GM18870 (cell line): ENCODE data around the gene CBX2.

Experiments used
- ATAC-seq: cut with Tn5 transposase; IDR thresholded peaks from one replicate; pipeline ENCODE4 v1.9.1; 2021; ENCODE audit warnings: moderate library complexity; ENCODE audit not compliant: unreplicated experiment

Gene CBX2

DNA sequence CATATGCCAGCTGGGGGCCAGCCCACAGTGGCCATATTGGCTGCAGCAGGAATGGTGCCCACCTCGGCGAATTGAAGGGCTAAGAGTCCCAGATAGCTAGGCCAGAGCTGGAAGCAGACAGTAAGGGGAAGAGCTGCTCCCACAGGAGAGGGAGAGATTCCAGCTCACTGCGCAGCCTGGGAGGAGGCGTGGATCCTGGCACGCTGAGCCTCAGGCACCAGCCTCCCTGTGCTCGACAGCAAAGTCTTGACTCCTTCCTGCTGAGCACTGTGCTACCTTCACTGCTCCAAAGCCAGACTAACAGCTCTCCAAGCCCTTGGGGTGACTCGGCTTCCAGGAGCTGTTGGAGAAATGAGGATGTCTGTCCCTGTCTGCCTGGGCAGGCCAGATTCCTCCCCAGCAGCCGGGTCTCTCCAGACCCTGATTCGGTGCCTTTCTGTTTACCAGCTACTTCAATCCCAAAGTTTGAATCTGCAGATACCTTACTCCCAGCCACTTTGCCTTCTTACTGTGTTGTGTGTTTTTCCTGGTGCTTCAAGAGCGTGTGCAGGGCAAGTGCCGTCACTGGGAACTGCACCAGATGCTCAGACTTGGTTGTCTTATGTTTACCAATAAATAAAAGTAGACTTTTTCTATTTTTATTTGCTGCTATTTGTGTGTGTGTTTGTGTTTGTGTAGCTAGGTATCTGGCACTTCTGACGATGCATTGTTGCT, 9.1 kb downstream of the CBX2 start:
- ATAC-seq, result no peak

DNA sequence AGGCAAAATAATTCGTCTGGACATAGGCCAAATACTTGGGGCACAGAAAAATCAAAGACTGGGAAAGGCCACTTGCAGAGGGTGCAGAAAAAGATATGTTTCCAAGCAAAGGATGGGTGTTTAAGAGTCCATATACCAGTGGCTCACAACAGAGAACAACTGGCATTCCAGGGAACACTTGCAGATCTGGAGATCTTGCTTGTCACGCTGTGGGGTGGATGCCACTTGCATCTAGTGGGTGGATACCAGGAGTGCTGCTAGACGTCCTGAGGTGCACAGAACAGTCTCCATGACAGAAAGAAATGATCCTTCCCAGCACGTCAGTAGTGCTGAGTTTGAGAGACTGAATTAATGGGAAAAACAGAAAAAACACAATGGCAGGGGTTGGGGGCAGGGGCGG, 10.5 kb downstream of the CBX2 start:
- no peak for ATAC-seq

DNA sequence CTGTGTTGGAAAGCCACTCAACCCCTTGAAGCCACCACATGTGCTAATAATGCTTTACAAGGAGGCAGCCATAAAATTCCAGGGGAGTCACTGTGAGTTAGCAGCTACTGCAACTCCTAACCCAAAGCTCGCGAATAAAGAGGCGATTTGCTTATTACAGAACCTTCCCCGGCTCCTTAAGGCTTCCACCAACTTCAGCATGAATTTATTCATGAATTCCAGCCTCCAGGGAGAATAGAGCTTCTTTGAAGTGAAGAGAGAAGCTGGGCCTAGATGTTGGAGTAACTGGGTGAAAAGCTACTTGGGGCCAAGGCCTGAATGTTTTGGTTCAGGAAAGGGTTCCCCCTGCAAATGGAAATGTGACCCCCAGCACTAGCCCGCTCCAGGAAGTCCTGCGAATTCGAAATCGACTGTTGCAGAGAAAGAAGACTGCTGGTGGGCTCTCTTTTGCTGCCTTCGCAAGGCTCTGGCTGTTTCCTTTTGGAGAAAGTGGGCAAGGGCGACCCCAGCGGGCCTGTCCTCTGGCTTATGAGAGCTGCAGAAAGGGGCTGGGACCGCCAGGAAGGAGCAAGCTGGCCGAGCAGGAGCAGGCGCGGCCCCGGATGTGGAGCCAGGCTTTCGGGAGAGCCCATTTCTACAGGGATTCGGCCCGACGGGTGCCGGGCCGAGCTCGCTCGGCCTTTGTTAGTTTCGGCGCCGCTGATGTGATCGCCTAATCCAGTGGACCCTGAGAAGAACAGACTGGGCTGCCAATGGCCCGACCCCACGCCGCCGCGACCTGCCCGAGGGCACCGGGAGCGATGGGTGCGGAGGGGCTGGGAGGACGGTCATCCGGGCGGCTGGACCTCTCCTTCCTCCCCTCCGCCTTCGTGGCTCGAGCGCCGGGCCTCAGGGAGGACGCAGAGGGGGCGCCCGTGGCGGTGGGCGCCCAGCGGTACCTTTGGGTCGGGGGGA, 11.3 kb downstream of the CBX2 start:
- no peak for ATAC-seq

DNA sequence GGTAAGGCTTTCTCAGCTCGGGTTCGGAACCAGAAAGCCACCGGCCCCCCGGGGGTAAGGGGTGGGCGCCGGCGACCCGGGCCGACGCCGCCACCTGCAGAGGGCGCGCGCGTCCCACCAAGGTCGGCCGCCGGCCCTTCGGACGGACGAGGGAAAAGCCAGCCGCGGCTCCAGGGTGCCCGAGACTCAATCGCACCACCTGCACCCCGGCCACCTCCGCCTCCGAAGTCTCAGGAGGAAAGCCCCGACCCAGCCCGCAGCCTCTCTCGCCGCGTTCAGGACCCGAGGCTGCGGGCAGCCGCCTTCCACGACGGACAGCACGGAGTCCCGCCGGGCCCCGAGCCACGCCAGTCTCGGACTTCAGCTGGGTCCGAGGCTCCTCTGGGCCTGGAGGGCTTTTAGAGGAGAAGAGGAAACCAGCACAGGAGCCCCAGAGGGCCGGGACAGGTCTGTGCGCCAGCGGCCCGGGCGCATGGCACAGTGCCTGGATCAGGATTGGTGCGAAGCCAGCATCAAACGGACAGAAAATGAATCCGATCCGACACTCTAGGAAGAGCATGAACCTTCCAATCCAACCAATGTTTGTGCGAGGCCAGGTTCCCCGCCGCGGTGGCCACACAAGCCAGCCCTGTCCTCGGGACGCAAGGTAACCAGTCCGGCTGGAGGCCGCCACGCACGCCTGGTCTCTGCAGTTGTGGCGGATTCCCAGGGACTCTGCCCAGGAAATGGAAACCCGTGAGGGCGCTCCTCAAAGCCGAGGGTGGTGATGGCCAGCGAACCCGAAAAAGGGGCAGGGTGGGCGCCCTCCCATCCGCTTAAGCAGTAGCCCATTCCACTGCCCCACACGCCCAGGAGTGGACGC, 12.2 kb downstream of the CBX2 start:
- no peak for ATAC-seq

DNA sequence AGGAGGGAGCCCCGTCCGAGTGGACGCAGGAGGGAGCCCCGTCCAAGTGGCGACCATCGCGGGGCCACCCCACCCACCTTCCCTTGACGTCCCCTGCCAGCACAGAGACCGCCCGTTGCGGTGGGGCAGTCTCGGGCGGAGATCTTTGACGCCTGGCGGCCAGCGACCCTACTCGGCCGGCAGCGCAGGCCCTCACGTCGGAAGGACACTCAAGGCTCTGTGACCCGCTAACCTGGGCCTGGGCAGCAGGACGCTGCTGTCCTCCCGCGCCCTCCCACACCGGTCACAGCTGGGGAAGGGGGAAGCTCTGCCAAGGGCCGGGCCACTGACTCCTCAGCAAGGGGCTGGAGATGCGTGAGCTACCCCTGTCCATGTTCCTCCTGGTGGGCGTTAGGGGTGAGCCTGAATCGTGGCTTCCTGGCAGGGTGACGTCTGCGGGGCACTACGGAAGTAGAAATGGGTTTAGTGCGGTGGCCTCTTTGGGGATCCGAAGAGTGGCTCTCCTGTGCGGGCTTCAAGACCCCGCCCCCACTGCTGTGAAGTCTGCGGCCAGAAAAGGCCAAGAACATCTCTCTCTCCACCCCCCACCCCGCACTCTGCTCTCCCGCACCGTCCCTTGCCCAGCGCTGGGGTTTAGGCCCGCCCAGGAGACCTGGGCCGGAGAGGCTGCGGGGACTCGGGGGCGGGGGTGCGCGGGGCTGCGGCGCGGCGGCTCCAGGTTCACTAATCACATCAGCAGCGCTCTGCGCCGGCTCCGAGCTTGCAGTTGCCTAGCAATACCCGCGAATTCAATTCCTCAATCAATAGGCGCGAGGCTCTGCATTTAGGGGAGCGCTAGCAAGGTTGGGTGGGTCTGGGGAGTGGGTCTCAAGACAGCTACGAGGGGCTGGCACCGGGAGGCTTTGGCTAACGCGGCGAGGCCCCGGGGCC, 13.1 kb downstream of the CBX2 start:
- ATAC-seq, result no peak

DNA sequence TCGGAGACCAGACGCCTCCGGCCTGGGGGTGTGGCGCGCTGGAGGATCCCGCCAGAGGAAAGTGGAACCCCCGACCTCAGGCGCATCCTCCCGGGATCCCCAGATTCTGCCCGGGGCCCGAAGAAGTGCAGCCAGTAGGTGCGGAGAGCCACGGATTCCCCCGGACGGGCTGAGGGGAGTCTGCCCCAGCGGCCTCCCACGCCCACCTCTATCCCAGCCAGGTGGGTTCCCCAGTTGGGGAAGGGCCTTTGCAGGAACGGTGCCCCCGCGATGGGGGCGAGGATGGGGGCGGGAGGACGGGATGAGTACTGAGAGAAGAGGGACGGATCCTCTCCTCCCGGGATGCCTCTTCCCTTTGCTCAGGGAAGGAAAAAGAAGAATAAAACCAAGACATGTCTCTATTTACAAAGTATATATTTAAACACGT, 13.8 kb downstream of the CBX2 start:
- ATAC-seq, result no peak

DNA sequence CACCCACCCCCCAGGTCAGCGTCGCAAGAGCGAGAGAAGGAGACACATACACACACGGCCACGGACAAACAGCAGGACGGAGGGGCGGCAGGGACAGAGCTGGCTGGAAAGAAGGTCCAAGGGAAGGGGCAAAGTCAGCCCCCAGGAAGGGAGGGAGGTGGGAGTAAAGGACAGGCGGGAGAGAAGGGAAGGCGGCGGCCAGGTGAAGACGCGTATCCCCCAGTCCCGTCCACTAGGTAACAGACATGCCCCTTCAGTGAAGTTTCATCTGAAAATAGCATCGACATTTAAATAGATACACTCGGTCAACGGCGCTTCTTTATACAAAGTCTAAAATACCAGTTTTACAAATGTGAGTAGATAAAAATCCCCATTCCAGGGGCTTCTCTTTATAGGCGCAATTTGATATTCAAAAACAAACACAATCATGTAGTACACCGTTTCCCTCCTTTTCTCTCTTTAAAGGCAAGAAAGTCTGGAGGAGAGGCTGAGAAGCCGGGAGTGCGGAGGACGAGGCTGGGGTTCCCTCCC, 14.5 kb downstream of the CBX2 start:
- no peak for ATAC-seq

DNA sequence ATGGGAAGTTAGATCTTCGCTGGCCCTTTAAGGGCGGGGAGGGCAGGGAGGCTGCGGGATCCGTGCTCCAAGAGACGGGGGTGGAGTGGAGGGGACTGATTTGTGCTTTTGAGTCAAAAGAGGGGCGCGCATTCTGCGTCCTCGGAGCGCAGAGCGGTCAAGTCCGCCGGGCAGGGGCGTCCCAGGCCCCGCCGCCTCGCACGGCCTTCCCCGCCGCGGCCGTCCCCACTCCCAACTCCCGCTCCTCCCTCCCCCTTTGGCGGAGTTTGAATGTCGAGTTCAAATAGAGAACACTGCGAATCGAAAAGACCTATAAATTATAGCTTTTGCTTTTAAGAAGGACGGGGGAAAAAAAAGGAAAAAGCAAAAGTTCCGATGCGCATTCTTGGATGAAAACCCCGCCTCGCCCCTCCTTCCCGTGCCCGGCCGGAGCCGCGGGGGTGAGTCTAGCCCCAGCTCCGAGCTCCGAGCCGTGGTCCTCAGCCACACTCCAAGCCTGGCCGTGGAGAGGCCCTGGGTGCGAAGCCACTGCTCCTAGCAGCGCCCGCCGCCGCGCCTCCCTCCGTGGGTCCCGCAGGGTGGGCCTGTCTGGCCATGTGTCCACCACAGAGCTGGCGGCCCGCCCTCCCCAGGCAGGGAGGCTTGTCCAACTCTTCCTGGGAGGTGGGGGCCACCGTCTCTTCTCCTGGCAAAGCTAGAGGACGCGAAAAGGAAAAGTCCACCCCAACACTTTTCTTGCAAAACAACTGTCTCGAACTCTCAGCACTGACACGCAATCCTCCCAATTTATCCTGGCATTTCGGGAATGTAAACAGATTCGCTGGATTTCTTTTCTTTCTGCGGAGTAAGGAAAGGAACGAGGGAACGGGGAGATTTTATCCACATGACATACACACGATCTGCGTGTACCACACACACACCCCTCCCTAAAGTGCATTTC, 15.3 kb downstream of the CBX2 start:
- ATAC-seq, result no peak

DNA sequence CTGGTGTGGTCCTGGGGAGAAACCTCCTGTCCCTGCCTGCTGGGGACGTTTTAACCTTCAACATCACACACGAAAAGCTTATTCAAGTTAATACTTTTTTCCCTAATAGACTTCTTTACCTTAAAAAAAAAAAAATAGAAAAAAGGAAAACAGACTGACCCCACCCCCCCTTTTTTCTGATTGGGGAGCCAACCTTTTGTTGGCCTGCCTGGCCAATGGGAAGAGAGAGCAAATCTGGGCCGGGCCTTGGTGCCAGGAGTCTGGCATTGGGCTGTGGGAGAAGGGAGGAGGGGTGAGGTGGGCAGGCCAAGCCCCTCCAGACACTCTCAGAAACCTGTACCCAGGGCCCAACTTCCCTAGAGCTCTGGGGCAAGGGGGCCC, 16.0 kb downstream of the CBX2 start:
- ATAC-seq, result no peak

DNA sequence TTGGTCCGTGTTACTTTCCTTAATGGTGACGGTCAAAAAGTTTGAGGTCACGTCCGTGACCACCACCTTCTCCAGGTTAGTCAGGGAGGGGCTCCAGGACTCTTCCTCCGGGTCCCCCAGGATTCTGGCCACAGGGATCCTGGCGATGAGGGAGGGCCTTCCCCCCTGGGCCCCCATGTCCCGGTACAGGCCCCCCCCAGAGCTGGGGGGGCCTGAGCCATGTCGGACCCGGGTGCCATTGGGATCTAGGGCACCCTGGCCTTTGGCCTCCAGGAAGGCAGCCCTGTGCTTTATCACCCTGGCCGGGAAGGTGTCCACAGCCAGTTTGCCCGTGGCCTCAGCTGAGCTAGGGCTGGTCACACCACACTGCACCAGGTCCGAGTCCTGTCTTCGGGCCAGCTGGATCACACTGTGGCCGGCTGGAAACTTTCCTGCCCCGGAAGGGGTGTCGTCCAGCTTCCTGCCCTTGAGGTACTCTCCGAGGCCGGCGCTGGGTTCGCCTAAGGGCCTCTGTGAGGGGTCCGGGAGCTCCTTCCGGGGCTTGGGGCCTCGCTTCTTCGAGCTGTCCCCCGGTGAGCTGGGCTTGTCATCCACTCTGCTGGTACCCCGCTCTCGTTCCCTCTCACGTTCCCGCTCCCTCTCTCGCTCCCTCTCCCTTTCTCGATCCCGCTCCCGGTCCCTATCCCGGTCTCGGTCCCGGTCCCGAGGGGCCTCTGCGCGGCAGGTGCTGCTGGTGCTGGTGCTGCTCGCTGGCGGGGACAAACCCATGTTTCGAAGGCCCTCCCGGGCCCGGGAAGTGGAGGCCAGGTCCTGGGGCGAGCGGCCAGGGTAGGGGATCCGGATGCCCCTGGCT, 16.9 kb downstream of the CBX2 start:
- no peak for ATAC-seq

DNA sequence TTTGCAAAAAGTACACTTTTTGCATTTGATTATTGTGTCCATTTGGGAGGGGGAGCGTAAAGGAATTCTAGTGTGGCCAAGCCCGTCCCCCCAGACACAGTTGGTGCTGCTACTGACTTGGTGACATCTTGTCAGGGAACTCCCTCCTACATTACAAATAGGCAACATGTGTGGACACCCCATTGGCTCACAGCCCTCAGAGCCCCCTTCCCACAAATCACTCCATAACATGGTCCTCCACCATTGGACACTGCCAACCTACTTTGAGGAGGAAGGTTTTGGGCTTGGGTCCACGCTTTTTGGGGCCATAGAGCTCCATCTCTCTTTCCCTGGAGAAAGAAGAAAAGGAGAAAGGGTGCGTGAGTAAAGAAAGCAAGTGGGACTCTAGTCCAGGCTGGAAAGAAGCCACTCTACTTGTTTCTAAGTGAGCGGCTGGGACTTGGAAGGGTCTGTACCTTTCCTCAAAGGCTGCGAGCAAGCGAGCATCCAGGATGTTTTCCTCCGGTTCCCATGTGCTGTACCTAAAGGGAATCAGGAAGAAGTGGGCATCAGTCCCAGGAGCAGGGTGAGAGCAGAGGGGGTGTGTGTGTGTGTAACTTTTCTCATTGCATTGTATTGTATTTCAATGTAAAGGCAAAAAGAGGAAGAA, 18.0 kb downstream of the CBX2 start:
- no peak for ATAC-seq

DNA sequence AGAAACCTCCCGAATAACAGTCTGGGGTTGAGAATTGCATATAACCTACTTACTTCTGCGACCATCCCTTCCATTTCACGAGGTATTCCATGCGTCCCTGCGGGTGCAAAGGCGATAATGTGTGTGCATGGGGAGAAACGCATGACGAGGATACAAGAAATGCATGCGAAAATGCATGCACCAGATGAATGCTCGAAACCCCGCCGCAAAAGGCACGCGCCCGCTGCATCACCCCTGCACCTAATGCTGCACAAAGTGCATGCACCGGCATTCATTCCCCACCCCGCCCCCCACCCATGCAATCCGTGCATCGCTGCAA, 18.5 kb downstream of the CBX2 start:
- no peak for ATAC-seq

DNA sequence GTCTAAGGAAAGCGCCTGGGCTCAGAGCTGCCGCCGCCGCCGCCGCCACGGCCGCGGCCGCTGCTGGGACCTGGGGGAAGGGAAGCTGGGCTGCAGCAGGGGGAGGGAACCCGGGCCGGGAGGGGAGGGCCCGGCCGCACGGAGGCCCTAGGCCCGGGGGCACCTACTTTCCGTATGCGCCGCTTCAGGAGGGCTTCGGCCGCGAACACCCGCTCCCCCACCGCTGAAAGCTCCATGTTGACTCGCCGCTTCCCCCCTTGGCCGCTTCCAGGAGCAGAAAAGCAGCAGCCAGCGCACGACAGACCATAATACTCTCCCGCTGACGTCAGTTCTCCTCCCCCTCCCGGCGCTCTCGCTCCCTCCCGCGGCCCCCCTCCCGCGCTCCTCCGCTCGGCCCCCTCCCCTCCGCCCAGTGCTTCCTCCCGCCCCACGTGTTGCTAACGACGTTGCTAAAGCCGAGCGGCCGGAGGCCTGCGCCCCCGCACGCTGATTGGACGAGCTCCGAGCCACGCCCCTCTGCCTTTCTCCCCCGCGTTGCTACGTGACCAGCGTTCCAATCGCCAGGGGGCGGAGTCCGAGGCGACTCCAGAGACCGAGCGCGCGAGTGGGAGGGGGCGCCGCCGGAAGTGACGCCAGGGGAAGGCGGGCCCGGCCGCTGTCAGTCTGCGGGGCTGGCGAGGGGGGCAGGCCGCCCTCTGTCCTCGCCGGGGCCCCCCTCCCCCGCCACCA, 19.0 kb downstream of the CBX2 start, which contains the start of gene CBX8:
CBX8 (minus strand) TSS at position 315 of the 729 bp plus-strand sequence; CDS start at position 236, 79 bp downstream.
- ATAC-seq, result peak; percentile 78

DNA sequence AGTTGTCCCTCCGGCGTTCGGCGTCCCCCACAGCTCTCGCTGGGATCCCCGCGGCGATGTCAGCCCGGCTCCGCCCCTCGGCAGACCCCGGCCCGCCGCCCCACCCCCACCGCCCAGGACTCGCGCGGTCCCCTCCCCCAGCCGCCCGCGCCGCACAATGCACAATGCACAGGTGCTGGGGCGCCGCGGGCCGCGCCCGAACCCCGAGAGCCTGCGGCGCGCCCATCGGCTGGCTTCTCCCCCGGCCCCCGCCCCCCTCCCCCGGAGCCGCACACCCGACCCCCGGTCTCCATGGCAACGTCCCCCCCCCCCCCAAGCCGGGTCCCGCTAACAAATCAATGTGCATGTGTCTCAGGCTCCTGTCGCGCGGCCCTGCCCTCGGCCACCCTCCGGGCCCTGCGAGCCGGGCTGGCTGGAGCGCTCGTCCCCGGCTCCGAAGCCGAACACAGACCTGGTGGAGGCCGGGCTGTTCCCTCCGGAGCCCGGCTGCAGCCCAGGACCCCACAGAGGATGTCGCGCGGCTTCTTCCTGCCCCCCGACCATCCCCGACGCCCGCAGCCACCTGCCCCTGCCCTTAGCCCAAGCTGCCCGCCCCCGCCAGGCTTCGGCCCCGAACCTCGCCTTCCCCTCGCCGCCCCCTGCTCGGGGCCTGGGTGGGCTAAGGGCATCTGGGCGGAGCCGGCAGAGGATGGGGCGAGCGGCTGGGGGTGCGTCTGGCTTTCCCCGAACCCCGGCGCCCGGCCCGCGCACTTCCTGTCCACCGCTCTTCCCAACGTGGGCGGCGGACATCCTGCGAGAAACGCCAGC, 19.7 kb downstream of the CBX2 start:
- no peak for ATAC-seq

DNA sequence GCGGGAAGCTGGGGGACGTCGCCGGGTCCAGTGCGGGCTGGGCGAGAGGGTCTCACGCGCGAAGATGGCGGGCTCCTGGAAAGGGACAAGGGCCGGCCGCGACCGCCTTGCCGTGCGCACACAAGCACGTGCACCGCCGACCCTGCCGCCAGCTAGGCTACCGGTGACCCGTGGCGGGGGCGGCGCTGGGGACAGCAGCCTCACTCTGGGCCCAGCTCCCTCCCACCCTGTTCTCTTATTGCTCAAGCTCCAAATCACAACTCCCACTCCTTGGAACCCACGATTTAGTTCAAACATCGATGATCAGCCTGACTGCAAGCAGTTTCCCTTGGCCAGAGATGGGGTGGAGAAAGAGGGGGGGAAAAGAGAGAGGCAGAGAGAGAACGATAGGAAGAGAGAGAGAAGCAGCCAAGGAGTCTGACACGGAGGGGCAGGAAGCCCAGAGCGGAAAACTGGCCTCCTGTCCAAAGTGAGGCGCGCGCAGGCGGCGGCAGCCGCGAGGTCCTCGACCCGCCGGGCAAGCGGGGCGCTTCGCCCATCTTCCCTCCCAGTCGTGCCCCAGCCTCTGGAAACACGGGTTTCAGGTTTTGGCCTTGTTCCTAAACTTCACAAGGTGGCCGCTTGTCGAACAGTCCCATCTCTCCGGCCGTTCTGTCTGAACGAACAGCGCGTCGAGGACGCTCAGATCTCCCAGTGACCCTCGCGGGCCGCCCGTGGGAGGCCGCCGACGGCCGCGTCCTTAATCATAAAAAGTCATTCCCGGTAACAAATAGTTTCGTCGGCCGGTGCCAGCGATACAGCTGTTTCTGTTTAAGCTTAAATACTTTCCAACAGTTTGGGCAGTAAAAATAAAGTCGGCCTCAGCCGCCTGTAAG, 20.6 kb downstream of the CBX2 start:
- ATAC-seq, result no peak
